Natural killer cell (primary cell): ENCODE data around the gene MUC20. TPM values are rescaled to one million over a fixed set of nuclear protein-coding genes. Genes with fewer than 3 reads are reported as not detected.

Experiments
- ATAC-seq, 3 donors: fragments of 150-1000 bp in 2 of 3; fragments of 200-7000 bp in 1 of 3; cut with Tn5 transposase; 1 replicate in 1 of 3; 2 replicates in 2 of 3; pipeline ENCODE4 v1.10.0; 2021; ENCODE audit warnings: mild to moderate bottlenecking in 2 of 3, moderate library complexity in 2 of 3
- DNase-seq, 2 donors: peaks; one replicate each; pipeline versions ENCODE4 v3.0.0 to v3.0.0-alpha.2; 2013 to 2021; ENCODE audit warnings: mixed read lengths in 1 of 2
- H3K27ac ChIP-seq: one replicate; pipeline ENCODE4 v1.5.1; 2013; ENCODE audit warnings: mild to moderate bottlenecking, low read length
- H3K27me3 ChIP-seq: one replicate; pipeline ENCODE4 v1.6.1; 2013; ENCODE audit warnings: low read length; ENCODE audit not compliant: control insufficient read depth, insufficient read depth
- H3K36me3 ChIP-seq: one replicate; pipeline ENCODE4 v1.6.1; 2013; ENCODE audit warnings: low read length; ENCODE audit not compliant: control insufficient read depth, insufficient read depth
- H3K4me1 ChIP-seq: one replicate; pipeline ENCODE4 v1.6.1; 2013; ENCODE audit warnings: low read length; ENCODE audit not compliant: control insufficient read depth, insufficient read depth
- H3K4me3 ChIP-seq: one replicate; pipeline ENCODE4 v1.5.1; 2013; ENCODE audit warnings: low read length
- H3K9me3 ChIP-seq: one replicate; pipeline ENCODE4 v1.6.1; 2013; ENCODE audit warnings: low read length; ENCODE audit not compliant: control insufficient read depth, insufficient read depth
- H3K27ac Mint-ChIP-seq, 2 donors: one replicate each; pipeline ENCODE4 v1.8.0; 2022; ENCODE audit warnings: mild to moderate bottlenecking in 2 of 2, mixed read lengths in 2 of 2, moderate library complexity in 1 of 2
- H3K27me3 Mint-ChIP-seq, 2 donors: one replicate each; pipeline ENCODE4 v1.8.0; 2022; ENCODE audit warnings: low read depth in 2 of 2, mixed read lengths in 2 of 2
- H3K36me3 Mint-ChIP-seq: one replicate; pipeline ENCODE4 v1.8.0; 2022; ENCODE audit warnings: mixed read lengths
- H3K4me1 Mint-ChIP-seq, 2 donors: one replicate each; pipeline ENCODE4 v1.8.0; 2022; ENCODE audit warnings: mixed read lengths in 2 of 2
- H3K4me3 Mint-ChIP-seq: one replicate; pipeline ENCODE4 v1.8.0; 2022; ENCODE audit warnings: mild to moderate bottlenecking, moderate library complexity, mixed read lengths
- H3K9me3 Mint-ChIP-seq, 2 donors: one replicate each; pipeline ENCODE4 v1.8.0; 2022; ENCODE audit warnings: mixed read lengths in 2 of 2
- WGBS: methylation state at CpG from one replicate; pipeline ENCODE4 v1.1.7; 2013; ENCODE audit warnings: missing lambda C conversion rate; ENCODE audit not compliant: insufficient coverage; 5-methylcytosine and 5-hydroxymethylcytosine counted together
- intact Hi-C: fragments of 100-400 bp; cut with micrococcal nuclease; formaldehyde crosslinking; loops from one replicate; pipeline ENCODE4 v1.14.2; 2022
- total RNA-seq, 4 donors: library from RNA; stranded (reverse); fragments of 120-200 nt in 1 of 4; gene quantifications; one replicate each; pipeline versions ENCODE4 v1.2.3 to v1.2.4, GENCODE V29; 2013 to 2022
- TF ChIP-seq, protein P1 (sequence below): fragments of 200-600 bp; IDR thresholded peaks from one replicate; pipeline ENCODE4 v1.8.0; 2022; ENCODE audit warnings: antibody characterized with exemption

MUC20 gene
- total RNA-seq, 3 donors from 2014 or later (not counting 1 experiment from before 2014, with no cell fraction given): 4.1 to 11.4 (median 5.9) TPM

DNA sequence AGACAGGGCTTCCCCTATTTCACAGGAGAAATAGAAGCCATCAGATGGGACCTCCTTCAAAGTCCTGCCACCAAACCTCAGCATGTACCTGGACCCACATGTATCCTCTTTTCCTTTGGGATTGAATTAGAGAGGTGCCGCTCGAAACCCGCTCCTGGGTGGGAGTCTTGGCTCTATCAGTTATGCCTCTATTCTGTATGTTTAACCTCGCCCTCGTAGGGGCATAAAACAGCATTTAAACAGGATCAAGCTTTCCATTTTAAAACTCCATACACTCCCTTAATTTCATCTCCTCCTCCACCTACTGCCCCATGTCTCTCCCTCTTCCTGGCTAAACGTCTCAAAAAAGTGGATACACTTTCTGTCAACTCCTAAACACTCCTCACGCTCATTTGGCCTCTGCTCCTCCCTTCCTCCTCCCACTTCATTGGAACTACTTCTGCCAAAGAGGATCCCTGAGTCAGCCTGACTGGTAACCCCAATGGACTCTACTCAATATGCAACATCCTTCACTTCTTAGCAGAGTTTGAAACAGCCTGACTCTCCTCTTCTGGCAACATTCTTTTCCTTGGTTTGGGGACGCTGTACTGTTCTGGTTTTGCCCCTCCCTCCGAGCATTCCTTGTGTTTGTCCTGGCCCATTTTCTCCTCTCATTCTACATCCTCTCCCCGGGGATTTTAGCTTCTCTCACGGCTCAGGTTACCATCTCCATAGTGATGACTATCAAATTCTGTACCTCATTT, 23.0 kb upstream of the MUC20 start:
- DNase-seq: no peak
- intact Hi-C loops: no loop called here
- no peak overlapping the region for H3K27ac Mint-ChIP-seq

GRCh38 chr3:195698325-195698646, 22.5 kb upstream of the MUC20 start:
- H3K36me3 ChIP-seq: peaks cover 25% of the 10 kb centered on the region
- no peak overlapping the region for H3K4me3 ChIP-seq
- H3K27ac ChIP-seq: no peak overlapping the region
- intact Hi-C loops: no loop called here
- Mint-ChIP-seq H3K4me3 (no peak overlapping the region), H3K4me1 (peaks cover 4 to 5% of the 10 kb centered on the region in 2 donors), H3K27me3 (no peaks in the 10 kb centered on the region), H3K9me3 (no peaks in the 10 kb centered on the region), H3K27ac (no peak overlapping the region), H3K36me3 (no peaks in the 10 kb centered on the region)
- H3K9me3 ChIP-seq: no peaks in the 10 kb centered on the region
- no peaks in the 10 kb centered on the region for H3K4me1 ChIP-seq
- TF ChIP-seq, protein P1, sequence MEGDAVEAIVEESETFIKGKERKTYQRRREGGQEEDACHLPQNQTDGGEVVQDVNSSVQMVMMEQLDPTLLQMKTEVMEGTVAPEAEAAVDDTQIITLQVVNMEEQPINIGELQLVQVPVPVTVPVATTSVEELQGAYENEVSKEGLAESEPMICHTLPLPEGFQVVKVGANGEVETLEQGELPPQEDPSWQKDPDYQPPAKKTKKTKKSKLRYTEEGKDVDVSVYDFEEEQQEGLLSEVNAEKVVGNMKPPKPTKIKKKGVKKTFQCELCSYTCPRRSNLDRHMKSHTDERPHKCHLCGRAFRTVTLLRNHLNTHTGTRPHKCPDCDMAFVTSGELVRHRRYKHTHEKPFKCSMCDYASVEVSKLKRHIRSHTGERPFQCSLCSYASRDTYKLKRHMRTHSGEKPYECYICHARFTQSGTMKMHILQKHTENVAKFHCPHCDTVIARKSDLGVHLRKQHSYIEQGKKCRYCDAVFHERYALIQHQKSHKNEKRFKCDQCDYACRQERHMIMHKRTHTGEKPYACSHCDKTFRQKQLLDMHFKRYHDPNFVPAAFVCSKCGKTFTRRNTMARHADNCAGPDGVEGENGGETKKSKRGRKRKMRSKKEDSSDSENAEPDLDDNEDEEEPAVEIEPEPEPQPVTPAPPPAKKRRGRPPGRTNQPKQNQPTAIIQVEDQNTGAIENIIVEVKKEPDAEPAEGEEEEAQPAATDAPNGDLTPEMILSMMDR: no peak
- 96% methylated on average over 4 of the region's 4 CpGs for WGBS
- DNase-seq: no peak
- H3K27me3 ChIP-seq: no peaks in the 10 kb centered on the region
- ATAC-seq: no peak

More for the DNA sequence above, 23.0 kb upstream of the MUC20 start:
- Mint-ChIP-seq H3K27me3 (no peaks in the 10 kb centered on the region), H3K36me3 (peaks cover 3% of the 10 kb centered on the region), H3K4me3 (no peak overlapping the region), H3K4me1 (peaks cover 4 to 5% of the 10 kb centered on the region in 2 donors), H3K9me3 (no peaks in the 10 kb centered on the region)
- Histone ChIP-seq H3K9me3 (no peaks in the 10 kb centered on the region), H3K4me3 (no peak overlapping the region), H3K36me3 (peaks cover 27% of the 10 kb centered on the region), H3K27ac (no peak overlapping the region), H3K4me1 (no peaks in the 10 kb centered on the region), H3K27me3 (no peaks in the 10 kb centered on the region)
- no peak for ATAC-seq
- 86% methylated on average over 11 of the region's 11 CpGs for WGBS
- TF ChIP-seq, protein P1: no peak

- WGBS: 96% methylated on average over 5 of the region's 5 CpGs
- Histone ChIP-seq H3K36me3 (peaks cover 21% of the 10 kb centered on the region), H3K4me3 (no peak overlapping the region), H3K9me3 (no peaks in the 10 kb centered on the region), H3K27me3 (no peaks in the 10 kb centered on the region), H3K27ac (no peak overlapping the region), H3K4me1 (no peaks in the 10 kb centered on the region)
- peak overlapping the region in 1 of 2 donors; percentile 4 for H3K27ac Mint-ChIP-seq
- no peaks in the 10 kb centered on the region for H3K27me3 Mint-ChIP-seq
- TF ChIP-seq, protein P1: no peak
- ATAC-seq (peak in 1 of 3 donors; percentile 46), DNase-seq (no peak)
- no peaks in the 10 kb centered on the region for H3K9me3 Mint-ChIP-seq
- peaks cover 4 to 5% of the 10 kb centered on the region in 2 donors for H3K4me1 Mint-ChIP-seq
- H3K4me3 Mint-ChIP-seq: no peak overlapping the region
- intact Hi-C loops: no loop called here
- H3K36me3 Mint-ChIP-seq: no peaks in the 10 kb centered on the region
Measured at GRCh38 chr3:195698647-195699387, 22.0 kb upstream of the MUC20 start.
